Vagina (tissue), 2 donors: ENCODE measurements around the gene IL23A. TPM values are rescaled to one million over a fixed set of nuclear protein-coding genes. Genes with fewer than 3 reads are reported as not detected.
"Not testable (repeated sequence)": the region's sequence is repeated elsewhere in the genome, so short reads cannot be mapped to it uniquely, and the experiment has no call there.

ENCODE experiments used
- DNase-seq, 2 donors: peaks; one replicate each; pipeline ENCODE4 v3.0.0-alpha.2; 2017; ENCODE audit errors: extremely low spot score in 2 of 2
- H3K27ac ChIP-seq: fragments of 200-600 bp; sonication (generic); one replicate; pipeline ENCODE4 v1.5.1; 2019
- H3K27me3 ChIP-seq: fragments of 200-600 bp; sonication (generic); one replicate; pipeline ENCODE4 v1.5.1; 2019
- H3K36me3 ChIP-seq, 2 donors: fragments of 200-600 bp; sonication (generic); one replicate each; pipeline ENCODE4 v1.5.1; 2017 to 2019
- H3K4me1 ChIP-seq: fragments of 200-600 bp; sonication (generic); one replicate; pipeline ENCODE4 v1.5.1; 2019
- H3K4me3 ChIP-seq, 2 donors: fragments of 200-600 bp; sonication (generic); 1 replicate in 1 of 2; 2 replicates in 1 of 2; pipeline ENCODE4 v1.5.1; 2016 to 2019
- H3K9me3 ChIP-seq: fragments of 200-600 bp; sonication (generic); one replicate; pipeline ENCODE4 v1.5.1; 2019
- POLR2A ChIP-seq, 2 donors: fragments of 450-650 bp; IDR thresholded peaks; one replicate each; pipeline ENCODE4 v1.6.1; 2017; ENCODE audit warnings: antibody characterized with exemption in 2 of 2, mild to moderate bottlenecking in 2 of 2, moderate library complexity in 2 of 2
- POLR2AphosphoS5 ChIP-seq, 2 donors: sonication (generic); formaldehyde crosslinking; IDR thresholded peaks; one replicate each; pipeline ENCODE4 v1.9.0; 2017; ENCODE audit warnings: antibody characterized with exemption in 2 of 2, mild to moderate bottlenecking in 2 of 2, low read depth in 1 of 2; ENCODE audit not compliant: insufficient read depth in 1 of 2
- intact Hi-C: fragments of 100-400 bp; cut with DNase I; formaldehyde crosslinking; loops from one replicate; pipeline ENCODE4 v1.15.1; 2023
- total RNA-seq: library from RNA; depleted of rRNA; stranded (reverse); fragments of >200 nt; gene quantifications from one replicate; pipeline ENCODE4 v1.2.3, GENCODE V29; 2016
- TF ChIP-seq, protein P1 (sequence below), 3 experiments: fragments of 450-650 bp in 2 of 3; fragments of 200-600 bp in 1 of 3; sonication (generic) in 1 of 3; IDR thresholded peaks; one replicate each; pipeline ENCODE4 v1.5.1; 2017 to 2019; ENCODE audit warnings: antibody characterized with exemption in 3 of 3, mild to moderate bottlenecking in 2 of 3, moderate library complexity in 2 of 3

Gene IL23A
- total RNA-seq, 1 donor from 2014 or later = not detected

DNA sequence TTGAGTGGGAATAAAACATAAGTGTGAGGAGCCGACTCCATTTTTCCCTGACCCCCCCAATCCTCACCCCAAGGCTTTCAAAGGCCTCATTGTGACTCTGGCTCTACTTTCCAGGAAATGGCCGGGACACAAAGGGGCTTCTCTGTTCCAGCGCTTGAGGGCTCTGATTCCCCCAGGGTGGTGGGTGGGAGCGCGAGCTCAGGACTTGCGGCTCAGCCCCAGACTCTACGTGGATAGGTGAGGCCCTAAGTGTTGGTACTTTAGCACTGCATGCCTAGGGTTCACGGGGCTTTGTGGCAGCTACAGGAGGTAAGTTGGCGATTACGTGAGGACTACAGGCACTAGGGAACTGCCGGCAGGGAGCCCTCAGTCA is 23.4 kb upstream of the IL23A start:
- intact Hi-C loops = loop anchor here (1.0 kb wide), 1 partner anchor 47 kb away; the partner anchor contains the start of gene APOF
- H3K9me3 ChIP-seq = no peaks in the 10 kb centered on the region
- no peak for DNase-seq

GRCh38 chr12:56315622-56316473 is 22.8 kb upstream of the IL23A start, which contains the start of gene CNPY2:
Gene CNPY2, minus strand, starts transcription at chr12:56315988. Its CDS starts 771 bp downstream, at chr12:56315217.
- DNase-seq = peak in 1 of 2 donors; percentile 96
- Histone ChIP-seq H3K4me3 (peak within 1 kb of the TSS; percentile 53 to 81), H3K4me1 (peaks cover 8% of the 10 kb centered on the region), H3K36me3 (peaks cover 0 to 23% of the 10 kb centered on the region in 2 donors), H3K9me3 (no peaks in the 10 kb centered on the region), H3K27ac (peak within 1 kb of the TSS; percentile 78), H3K27me3 (no peaks in the 10 kb centered on the region)
- TF ChIP-seq, protein P1, sequence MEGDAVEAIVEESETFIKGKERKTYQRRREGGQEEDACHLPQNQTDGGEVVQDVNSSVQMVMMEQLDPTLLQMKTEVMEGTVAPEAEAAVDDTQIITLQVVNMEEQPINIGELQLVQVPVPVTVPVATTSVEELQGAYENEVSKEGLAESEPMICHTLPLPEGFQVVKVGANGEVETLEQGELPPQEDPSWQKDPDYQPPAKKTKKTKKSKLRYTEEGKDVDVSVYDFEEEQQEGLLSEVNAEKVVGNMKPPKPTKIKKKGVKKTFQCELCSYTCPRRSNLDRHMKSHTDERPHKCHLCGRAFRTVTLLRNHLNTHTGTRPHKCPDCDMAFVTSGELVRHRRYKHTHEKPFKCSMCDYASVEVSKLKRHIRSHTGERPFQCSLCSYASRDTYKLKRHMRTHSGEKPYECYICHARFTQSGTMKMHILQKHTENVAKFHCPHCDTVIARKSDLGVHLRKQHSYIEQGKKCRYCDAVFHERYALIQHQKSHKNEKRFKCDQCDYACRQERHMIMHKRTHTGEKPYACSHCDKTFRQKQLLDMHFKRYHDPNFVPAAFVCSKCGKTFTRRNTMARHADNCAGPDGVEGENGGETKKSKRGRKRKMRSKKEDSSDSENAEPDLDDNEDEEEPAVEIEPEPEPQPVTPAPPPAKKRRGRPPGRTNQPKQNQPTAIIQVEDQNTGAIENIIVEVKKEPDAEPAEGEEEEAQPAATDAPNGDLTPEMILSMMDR (IDR thresholded peaks at IDR 0.05) = no peak
- TF ChIP-seq POLR2AphosphoS5 (IDR thresholded peaks at IDR 0.05; ENCODE audit: insufficient read depth in 1 of 2, low read depth in 1 of 2) (peak; percentile 82 to 91), POLR2A (IDR thresholded peaks at IDR 0.05) (peak in 1 of 2 donors; percentile 35)
- intact Hi-C loops = loop anchor here (1.0 kb wide), 1 partner anchor 46 kb away; the partner anchor contains the start of gene APOF

More for the DNA sequence above, 23.4 kb upstream of the IL23A start:
- H3K27ac ChIP-seq = peak overlapping the region; percentile 78
- H3K4me1 ChIP-seq = peaks cover 8% of the 10 kb centered on the region
- no peaks in the 10 kb centered on the region for H3K27me3 ChIP-seq
- H3K4me3 ChIP-seq = peak overlapping the region; percentile 53 to 81
- TF ChIP-seq POLR2AphosphoS5 (IDR thresholded peaks at IDR 0.05; ENCODE audit: insufficient read depth in 1 of 2, low read depth in 1 of 2) (no peak), POLR2A (IDR thresholded peaks at IDR 0.05) (no peak)
- TF ChIP-seq, protein P1 (IDR thresholded peaks at IDR 0.05) = no peak
- H3K36me3 ChIP-seq = peaks cover 0 to 29% of the 10 kb centered on the region in 2 donors

DNA sequence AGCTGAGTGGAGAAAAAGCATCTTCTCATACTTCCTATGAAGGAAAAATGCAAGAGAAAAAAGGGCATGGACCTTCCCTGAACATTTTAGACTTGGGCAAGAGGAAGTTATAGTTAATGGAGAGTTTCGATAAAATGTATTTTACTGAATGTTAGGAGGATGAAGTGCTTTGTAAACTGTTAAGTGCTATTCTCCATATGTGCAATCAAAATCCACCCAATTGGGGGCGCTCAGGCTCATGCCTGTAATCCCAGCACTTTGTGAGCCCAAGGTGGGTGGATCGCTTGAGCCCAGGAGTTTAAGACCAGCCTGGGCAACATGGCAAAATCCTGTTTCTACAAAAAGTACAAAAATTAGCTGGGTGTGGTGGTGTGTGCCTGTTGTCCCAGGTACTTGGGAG is 21.0 kb upstream of the IL23A start:
- H3K27me3 ChIP-seq = no peaks in the 10 kb centered on the region
- intact Hi-C loops = no loop called here
- DNase-seq = no peak
- TF ChIP-seq POLR2AphosphoS5 (IDR thresholded peaks at IDR 0.05; ENCODE audit: insufficient read depth in 1 of 2, low read depth in 1 of 2) = no peak
- TF ChIP-seq, protein P1 (IDR thresholded peaks at IDR 0.05) = no peak
- TF ChIP-seq POLR2A (IDR thresholded peaks at IDR 0.05) = no peak
- H3K27ac ChIP-seq = no peak overlapping the region
- no peak overlapping the region for H3K4me3 ChIP-seq
- H3K9me3 ChIP-seq = no peaks in the 10 kb centered on the region
- peaks cover 0 to 32% of the 10 kb centered on the region in 2 donors for H3K36me3 ChIP-seq
- H3K4me1 ChIP-seq = peaks cover 8% of the 10 kb centered on the region

- H3K27ac ChIP-seq = no peak overlapping the region
- H3K36me3 ChIP-seq = peaks cover 0 to 56% of the 10 kb centered on the region in 2 donors
- no peak overlapping the region for H3K4me3 ChIP-seq
- no peaks in the 10 kb centered on the region for H3K4me1 ChIP-seq
- no peak for DNase-seq
- TF ChIP-seq, protein P1 (IDR thresholded peaks at IDR 0.05) = no peak
- TF ChIP-seq POLR2A (IDR thresholded peaks at IDR 0.05) (no peak), POLR2AphosphoS5 (IDR thresholded peaks at IDR 0.05; ENCODE audit: insufficient read depth in 1 of 2, low read depth in 1 of 2) (no peak)
- H3K27me3 ChIP-seq = no peaks in the 10 kb centered on the region
- H3K9me3 ChIP-seq = no peaks in the 10 kb centered on the region
- intact Hi-C loops = no loop called here
These were observed 17.7 kb upstream of the IL23A start for GRCh38 chr12:56321027-56321426.

DNA sequence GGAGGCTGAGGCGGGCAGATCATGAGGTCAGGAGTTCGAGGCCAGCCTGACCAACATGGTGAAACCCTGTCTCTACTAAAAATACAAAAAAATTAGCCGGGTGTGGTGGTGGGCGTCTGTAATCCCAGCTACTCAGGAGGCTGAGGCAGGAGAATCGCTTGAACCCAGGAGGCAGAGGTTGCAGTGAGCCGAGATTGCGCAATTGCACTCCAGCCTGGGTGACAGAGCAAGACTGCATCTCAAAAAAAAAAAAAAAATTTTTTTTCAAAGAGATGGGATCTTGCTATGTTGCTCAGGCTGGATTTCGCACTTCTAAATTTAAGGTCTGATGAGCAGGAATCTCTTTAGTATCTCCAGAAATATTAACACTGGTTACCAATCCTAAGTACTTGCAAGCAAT is 17.1 kb upstream of the IL23A start:
- H3K36me3 ChIP-seq = peaks cover 0 to 62% of the 10 kb centered on the region in 2 donors
- DNase-seq, intact Hi-C loops: not testable (repeated sequence)

More for the DNA sequence above, 17.1 kb upstream of the IL23A start:
- H3K27me3 ChIP-seq, H3K9me3 ChIP-seq, H3K27ac ChIP-seq, H3K4me1 ChIP-seq, H3K4me3 ChIP-seq: not testable (repeated sequence)
